Measurements from ENCODE around the gene KRTAP5-5.

- no peak for TF ChIP-seq CTCF (IDR thresholded peaks at IDR 0.05)
- no peak for TF ChIP-seq POLR2AphosphoS5 (IDR thresholded peaks at IDR 0.05; ENCODE audit: low read depth, low read length)
Measured at GRCh38 chr11:1586699-1587098, 42.9 kb upstream of the KRTAP5-5 start.

All from Panc1 (cell line).